Kidney epithelial cell (primary cell): Measurements from ENCODE around the gene SGSM2. TPM values are rescaled to one million over a fixed set of nuclear protein-coding genes. Genes with fewer than 3 reads are reported as not detected.

ENCODE experiments used
- DNase-seq: peaks from one replicate; pipeline ENCODE4 v3.0.0-alpha.2; 2010; ENCODE audit warnings: low read depth
- H3K27me3 ChIP-seq: 2 replicates; pipeline ENCODE4 v1.6.0; 2011; ENCODE audit warnings: low read length; ENCODE audit not compliant: control insufficient read depth, insufficient read depth
- H3K36me3 ChIP-seq: 2 replicates; pipeline ENCODE4 v1.5.1; 2011; ENCODE audit warnings: low read length; ENCODE audit not compliant: control insufficient read depth, insufficient read depth
- H3K4me3 ChIP-seq: 2 replicates; pipeline ENCODE4 v1.5.1; 2011; ENCODE audit warnings: low read depth, mild to moderate bottlenecking, control low read depth, low read length
- CTCF ChIP-seq: IDR thresholded peaks from 2 replicates; pipeline ENCODE4 v1.5.1; 2011; ENCODE audit warnings: mild to moderate bottlenecking, moderate library complexity, low read length, control low read depth, inconsistent platforms; ENCODE audit not compliant: insufficient read depth, poor library complexity, severe bottlenecking
- total RNA-seq: library from RNA; depleted of rRNA; stranded (reverse); fragments of >200 nt; gene quantifications from 2 replicates; pipeline ENCODE4 v1.2.3, GENCODE V29; 2015

SGSM2 gene
- total RNA-seq, 1 donor from 2014 or later = 24.7 TPM

- TF ChIP-seq CTCF = peak; percentile 85
- Histone ChIP-seq H3K36me3 (no peaks in the 10 kb centered on the region), H3K27me3 (no peaks in the 10 kb centered on the region), H3K4me3 (no peak overlapping the region)
- DNase-seq = no peak
Observed at GRCh38 chr17:2416010-2416734, 78.9 kb downstream of the SGSM2 start.

GRCh38 chr17:2418572-2418971 lies 81.3 kb downstream of the SGSM2 start:
- H3K27me3 ChIP-seq = no peaks in the 10 kb centered on the region
- DNase-seq = no peak
- no peak for TF ChIP-seq CTCF
- H3K36me3 ChIP-seq = no peaks in the 10 kb centered on the region
- no peak overlapping the region for H3K4me3 ChIP-seq

- no peak overlapping the region for H3K4me3 ChIP-seq
- no peak for TF ChIP-seq CTCF
- H3K36me3 ChIP-seq = no peaks in the 10 kb centered on the region
- no peak for DNase-seq
- H3K27me3 ChIP-seq = no peaks in the 10 kb centered on the region
Observed at GRCh38 chr17:2419486-2419885, 82.2 kb downstream of the SGSM2 start.

GRCh38 chr17:2420176-2420575 lies 82.9 kb downstream of the SGSM2 start:
- no peak for DNase-seq
- no peaks in the 10 kb centered on the region for H3K27me3 ChIP-seq
- TF ChIP-seq CTCF = no peak
- no peak overlapping the region for H3K4me3 ChIP-seq
- H3K36me3 ChIP-seq = no peaks in the 10 kb centered on the region

- Histone ChIP-seq H3K4me3 (no peak overlapping the region), H3K36me3 (no peaks in the 10 kb centered on the region), H3K27me3 (no peaks in the 10 kb centered on the region)
- no peak for DNase-seq
- TF ChIP-seq CTCF = peak; percentile 19
Observed at GRCh38 chr17:2421315-2422147, 84.2 kb downstream of the SGSM2 start.
